CD14-positive monocyte (primary cell): ENCODE data around the gene VIM. TPM values are rescaled to one million over a fixed set of nuclear protein-coding genes. Genes with fewer than 3 reads are reported as not detected.
A peak's percentile ranks its signal among the peaks of the same experiment; 100 is the strongest.
"Not testable (repeated sequence)": the region's sequence is repeated elsewhere in the genome, so short reads cannot be mapped to it uniquely, and the experiment has no call there.

Experiments
- DNase-seq, 3 donors: peaks; one replicate each; pipeline ENCODE4 v3.0.0-alpha.2; 2011 to 2022
- H2AFZ ChIP-seq: 2 replicates; pipeline ENCODE4 v1.6.0; 2012; ENCODE audit warnings: mild to moderate bottlenecking, low read depth, low read length, inconsistent platforms; ENCODE audit not compliant: insufficient read depth, poor library complexity, severe bottlenecking
- H3K27ac ChIP-seq, 2 donors: 1 replicate in 1 of 2; 2 replicates in 1 of 2; pipeline ENCODE4 v1.5.1; 2012 to 2013; ENCODE audit warnings: low read length in 2 of 2, control low read depth in 1 of 2, inconsistent platforms in 1 of 2, low read depth in 1 of 2, mild to moderate bottlenecking in 1 of 2
- H3K27me3 ChIP-seq, 2 donors: one replicate each; pipeline versions ENCODE4 v1.6.0 to v1.6.1; 2011 to 2013; ENCODE audit warnings: low read length in 2 of 2; ENCODE audit not compliant: control insufficient read depth in 2 of 2, insufficient read depth in 2 of 2
- H3K36me3 ChIP-seq, 2 donors: replicated peaks in 1 of 2; 1 replicate in 1 of 2; 2 replicates in 1 of 2; pipeline versions ENCODE4 v1.5.1 to v1.6.1; 2012 to 2013; ENCODE audit warnings: low read length in 2 of 2, control low read depth in 1 of 2, inconsistent platforms in 1 of 2, mild to moderate bottlenecking in 1 of 2; ENCODE audit not compliant: insufficient read depth in 2 of 2, control insufficient read depth in 1 of 2
- H3K4me1 ChIP-seq, 2 donors: 1 replicate in 1 of 2; 2 replicates in 1 of 2; pipeline versions ENCODE4 v1.5.1 to v1.6.1; 2012 to 2013; ENCODE audit warnings: low read length in 2 of 2, control low read depth in 1 of 2, inconsistent platforms in 1 of 2, mild to moderate bottlenecking in 1 of 2, moderate library complexity in 1 of 2; ENCODE audit not compliant: insufficient read depth in 2 of 2, control insufficient read depth in 1 of 2
- H3K4me2 ChIP-seq: replicated peaks from 2 replicates; pipeline ENCODE3; 2012; ENCODE audit warnings: low read length, moderate library complexity, mild to moderate bottlenecking; ENCODE audit not compliant: poor library complexity, severe bottlenecking; ENCODE audit errors: extremely low read depth
- H3K4me3 ChIP-seq, 3 experiments: fragments of 200-600 bp in 1 of 3; sonication (generic) in 1 of 3; replicated peaks in 1 of 3; 1 replicate in 2 of 3; 2 replicates in 1 of 3; pipeline ENCODE4 v1.5.1; 2011 to 2013; ENCODE audit warnings: low read length in 3 of 3, mild to moderate bottlenecking in 3 of 3, control low read depth in 2 of 3, low read depth in 2 of 3, inconsistent platforms in 1 of 3, moderate library complexity in 1 of 3
- H3K79me2 ChIP-seq: 2 replicates; pipeline ENCODE4 v1.6.0; 2012; ENCODE audit warnings: mild to moderate bottlenecking, control low read depth, inconsistent platforms, low read length, moderate library complexity; ENCODE audit not compliant: insufficient read depth
- H3K9ac ChIP-seq: 2 replicates; pipeline ENCODE4 v1.6.0; 2017; ENCODE audit warnings: low read length, mild to moderate bottlenecking; ENCODE audit not compliant: insufficient read depth, poor library complexity, severe bottlenecking
- H3K9me3 ChIP-seq, 2 donors: replicated peaks in 1 of 2; 1 replicate in 1 of 2; 2 replicates in 1 of 2; pipeline versions ENCODE4 v1.5.1 to v1.6.1; 2012 to 2013; ENCODE audit warnings: low read length in 2 of 2, control low read depth in 1 of 2; ENCODE audit not compliant: control insufficient read depth in 1 of 2, insufficient read depth in 1 of 2
- H4K20me1 ChIP-seq: 2 replicates; pipeline ENCODE4 v1.6.0; 2012; ENCODE audit warnings: mild to moderate bottlenecking, low read length, control low read depth, moderate library complexity; ENCODE audit not compliant: insufficient read depth
- H3K27ac Mint-ChIP-seq, 7 donors: one replicate each; pipeline ENCODE4 v1.8.0; 2020; ENCODE audit warnings: mild to moderate bottlenecking in 7 of 7, mixed read lengths in 7 of 7, moderate library complexity in 6 of 7, inconsistent platforms in 2 of 7
- H3K27me3 Mint-ChIP-seq, 3 donors: one replicate each; pipeline ENCODE4 v1.8.0; 2021 to 2022; ENCODE audit warnings: low read depth in 3 of 3, mild to moderate bottlenecking in 3 of 3, mixed read lengths in 3 of 3, moderate library complexity in 3 of 3, inconsistent platforms in 1 of 3
- H3K36me3 Mint-ChIP-seq, 2 donors: one replicate each; pipeline ENCODE4 v1.8.0; 2020; ENCODE audit warnings: mixed read lengths in 2 of 2, inconsistent platforms in 1 of 2, mild to moderate bottlenecking in 1 of 2
- H3K4me1 Mint-ChIP-seq: one replicate; pipeline ENCODE4 v1.8.0; 2020; ENCODE audit warnings: mild to moderate bottlenecking, mixed read lengths
- H3K4me3 Mint-ChIP-seq, 2 donors: one replicate each; pipeline ENCODE4 v1.8.0; 2020; ENCODE audit warnings: mild to moderate bottlenecking in 2 of 2, mixed read lengths in 2 of 2, moderate library complexity in 1 of 2
- H3K9me3 Mint-ChIP-seq, 7 donors: one replicate each; pipeline ENCODE4 v1.8.0; 2020 to 2022; ENCODE audit warnings: mixed read lengths in 7 of 7, mild to moderate bottlenecking in 6 of 7, moderate library complexity in 6 of 7, inconsistent platforms in 2 of 7
- WGBS: methylation state at CpG from one replicate; pipeline ENCODE4 v1.1.5; 2013; ENCODE audit warnings: missing lambda C conversion rate; ENCODE audit not compliant: insufficient coverage; 5-methylcytosine and 5-hydroxymethylcytosine counted together
- intact Hi-C, 2 donors: fragments of 100-400 bp; cut with micrococcal nuclease; formaldehyde crosslinking; loops; one replicate each; pipeline versions ENCODE4 v1.15.0 to v1.15.1; 2023
- polyA plus RNA-seq, 3 donors: library from polyadenylated mRNA; depleted of rRNA in 1 of 3; unstranded in 2 of 3; stranded (reverse) in 1 of 3; fragments of 300-500 nt in 2 of 3; fragments of >200 nt in 1 of 3; fragmentation: Illumina TruSeq in 2 of 3; gene quantifications; 1 replicate in 2 of 3; 2 replicates in 1 of 3; pipeline ENCODE4 v1.2.3, GENCODE V29; 2012 to 2021
- TF ChIP-seq, protein P1 (sequence below): fragments of 200-600 bp; IDR thresholded peaks from one replicate; pipeline ENCODE4 v1.8.0; 2022; ENCODE audit warnings: antibody characterized with exemption, mild to moderate bottlenecking

Gene VIM
- polyA plus RNA-seq, 3 donors = 697 to 4,055 (median 932) TPM

DNA sequence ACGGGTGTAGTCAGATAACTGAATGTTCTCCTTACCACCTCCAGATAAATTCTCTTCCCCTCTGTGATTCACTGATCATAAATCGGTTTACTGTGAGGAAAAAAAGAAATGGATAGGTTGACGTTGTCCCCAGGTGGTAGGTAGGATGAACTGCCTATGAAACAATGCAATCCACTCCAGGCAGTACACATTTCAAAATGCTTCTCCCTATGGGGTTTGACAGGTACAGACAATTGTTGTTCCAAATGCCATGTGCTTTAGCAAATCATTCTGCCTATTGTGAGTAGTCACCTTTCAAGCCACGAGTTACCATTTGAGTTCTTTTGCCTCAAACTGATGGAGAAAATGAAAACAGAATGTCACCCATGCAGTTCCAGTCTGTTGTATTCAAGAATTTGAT is 21.8 kb downstream of the VIM start:
- no peak overlapping the region for H2AFZ ChIP-seq
- Mint-ChIP-seq H3K36me3 (peaks cover 3 to 7% of the 10 kb centered on the region in 2 donors), H3K27me3 (peaks cover 0 to 2% (median 2%) of the 10 kb centered on the region in 3 donors), H3K27ac (no peak overlapping the region), H3K4me3 (no peak overlapping the region), H3K4me1 (no peaks in the 10 kb centered on the region), H3K9me3 (peaks cover 12 to 29% (median 19%) of the 10 kb centered on the region in 7 donors)
- no peaks in the 10 kb centered on the region for H3K4me1 ChIP-seq
- H3K4me3 ChIP-seq = no peak overlapping the region
- peaks cover 10 to 11% of the 10 kb centered on the region in 2 donors for H3K9me3 ChIP-seq
- H3K27me3 ChIP-seq = no peaks in the 10 kb centered on the region
- no peak for DNase-seq
- 80% methylated on average over 1 of the region's 4 CpGs for WGBS
- intact Hi-C loops = loop anchor here in 1 of 2 donors (10.0 kb wide), 1 partner anchor 365 kb away; no protein-coding TSS in a partner anchor
- H3K4me2 ChIP-seq = no peak overlapping the region
- H3K9ac ChIP-seq = no peak overlapping the region
- no peaks in the 10 kb centered on the region for H4K20me1 ChIP-seq
- TF ChIP-seq, protein P1, sequence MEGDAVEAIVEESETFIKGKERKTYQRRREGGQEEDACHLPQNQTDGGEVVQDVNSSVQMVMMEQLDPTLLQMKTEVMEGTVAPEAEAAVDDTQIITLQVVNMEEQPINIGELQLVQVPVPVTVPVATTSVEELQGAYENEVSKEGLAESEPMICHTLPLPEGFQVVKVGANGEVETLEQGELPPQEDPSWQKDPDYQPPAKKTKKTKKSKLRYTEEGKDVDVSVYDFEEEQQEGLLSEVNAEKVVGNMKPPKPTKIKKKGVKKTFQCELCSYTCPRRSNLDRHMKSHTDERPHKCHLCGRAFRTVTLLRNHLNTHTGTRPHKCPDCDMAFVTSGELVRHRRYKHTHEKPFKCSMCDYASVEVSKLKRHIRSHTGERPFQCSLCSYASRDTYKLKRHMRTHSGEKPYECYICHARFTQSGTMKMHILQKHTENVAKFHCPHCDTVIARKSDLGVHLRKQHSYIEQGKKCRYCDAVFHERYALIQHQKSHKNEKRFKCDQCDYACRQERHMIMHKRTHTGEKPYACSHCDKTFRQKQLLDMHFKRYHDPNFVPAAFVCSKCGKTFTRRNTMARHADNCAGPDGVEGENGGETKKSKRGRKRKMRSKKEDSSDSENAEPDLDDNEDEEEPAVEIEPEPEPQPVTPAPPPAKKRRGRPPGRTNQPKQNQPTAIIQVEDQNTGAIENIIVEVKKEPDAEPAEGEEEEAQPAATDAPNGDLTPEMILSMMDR = no peak
- no peak overlapping the region for H3K27ac ChIP-seq
- H3K79me2 ChIP-seq = no peaks in the 10 kb centered on the region
- H3K36me3 ChIP-seq = no peaks in the 10 kb centered on the region

DNA sequence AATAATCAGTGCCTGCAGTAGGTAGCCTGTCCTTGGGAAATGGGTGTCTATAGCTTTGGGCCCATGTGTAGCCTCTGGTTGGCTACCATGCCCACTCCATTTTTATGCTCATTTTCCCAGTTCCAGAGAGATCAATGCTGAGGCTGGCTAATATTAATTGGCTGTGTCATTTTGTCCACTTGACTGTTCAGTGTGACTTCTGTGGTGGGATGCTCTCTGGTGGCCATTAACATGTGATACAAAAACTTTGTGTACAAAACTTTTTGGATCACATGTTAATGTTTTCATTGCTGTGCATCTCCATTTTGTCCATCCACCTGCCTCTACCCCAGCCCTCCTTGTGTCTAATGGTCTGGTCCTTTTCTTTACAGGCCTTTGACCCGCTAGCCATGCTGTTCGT is 22.7 kb downstream of the VIM start:
- Histone ChIP-seq H3K4me2 (no peak overlapping the region), H4K20me1 (no peaks in the 10 kb centered on the region), H3K79me2 (no peaks in the 10 kb centered on the region), H2AFZ (no peak overlapping the region), H3K4me1 (no peaks in the 10 kb centered on the region), H3K27me3 (no peaks in the 10 kb centered on the region), H3K4me3 (no peak overlapping the region), H3K27ac (no peak overlapping the region), H3K36me3 (no peaks in the 10 kb centered on the region), H3K9ac (no peak overlapping the region), H3K9me3 (peaks cover 14 to 18% of the 10 kb centered on the region in 2 donors)
- no peak for DNase-seq
- peaks cover 3% of the 10 kb centered on the region for H3K4me1 Mint-ChIP-seq
- TF ChIP-seq, protein P1 = no peak
- peaks cover 18 to 36% (median 28%) of the 10 kb centered on the region in 7 donors for H3K9me3 Mint-ChIP-seq
- 90% methylated on average over 2 of the region's 2 CpGs for WGBS
- H3K4me3 Mint-ChIP-seq = no peak overlapping the region
- H3K36me3 Mint-ChIP-seq = peaks cover 3 to 7% of the 10 kb centered on the region in 2 donors
- intact Hi-C loops = loop anchor here in 1 of 2 donors (10.0 kb wide), 1 partner anchor 366 kb away; no protein-coding TSS in a partner anchor
- H3K27ac Mint-ChIP-seq = no peak overlapping the region
- peaks cover 0 to 2% (median 2%) of the 10 kb centered on the region in 3 donors for H3K27me3 Mint-ChIP-seq

DNA sequence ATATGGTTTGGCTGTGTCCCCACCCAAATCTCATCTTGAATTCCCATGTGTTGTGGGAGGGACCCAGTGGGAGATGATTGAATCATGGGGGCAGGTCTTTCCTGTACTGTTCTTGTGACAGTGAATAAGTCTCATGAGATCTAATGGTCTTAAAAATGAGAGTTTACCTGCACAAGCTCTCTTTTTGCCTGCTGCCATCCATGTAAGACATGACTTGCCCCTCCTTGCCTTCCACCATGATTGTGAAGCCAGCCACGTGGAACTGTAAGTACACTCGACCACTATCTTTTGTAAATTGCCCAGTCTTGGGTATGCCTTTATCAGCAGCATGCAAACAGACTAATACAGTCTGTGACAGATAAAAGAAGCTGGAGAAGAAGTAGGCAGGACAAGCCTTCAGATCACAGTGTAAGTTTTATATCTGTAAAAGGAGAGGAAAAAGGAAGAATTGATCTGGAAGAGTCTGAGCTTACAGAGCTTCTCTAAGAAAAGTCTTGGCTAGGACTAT is 26.6 kb downstream of the VIM start:
- not testable (repeated sequence) for H3K4me1 ChIP-seq, H3K27me3 Mint-ChIP-seq, H3K27ac ChIP-seq, DNase-seq, H3K36me3 ChIP-seq, H3K4me1 Mint-ChIP-seq, H2AFZ ChIP-seq, H3K4me3 ChIP-seq, H3K79me2 ChIP-seq, H3K9ac ChIP-seq, H4K20me1 ChIP-seq, H3K4me3 Mint-ChIP-seq, H3K36me3 Mint-ChIP-seq, H3K27me3 ChIP-seq, H3K4me2 ChIP-seq
- no CpG with 5 or more reads among the region's 2 CpGs for WGBS
- H3K9me3 ChIP-seq = peaks cover 5 to 24% of the 10 kb centered on the region in 2 donors
- peak overlapping the region in 1 of 7 donors; percentile 43 for H3K27ac Mint-ChIP-seq
- intact Hi-C loops = loop anchor here in 1 of 2 donors (5.0 to 10.0 kb wide), 2 partner anchors 370 to 427 kb away; no protein-coding TSS in a partner anchor
- H3K9me3 Mint-ChIP-seq = peaks cover 14 to 28% (median 21%) of the 10 kb centered on the region in 7 donors
